Left lobe of liver (tissue), 2 donors: Measurements from ENCODE around the gene PPIP5K1. TPM values are rescaled to one million over a fixed set of nuclear protein-coding genes. Genes with fewer than 3 reads are reported as not detected.
A peak's percentile ranks its signal among the peaks of the same experiment; 100 is the strongest.

Experiments used
- ATAC-seq: fragments of 200-7000 bp; cut with Tn5 transposase; one replicate; pipeline ENCODE4 v1.9.1; 2020; ENCODE audit warnings: mild to moderate bottlenecking, moderate library complexity
- DNase-seq: peaks from one replicate; pipeline ENCODE4 v3.0.0-alpha.2; 2020; ENCODE audit warnings: low spot score
- total RNA-seq: library from RNA; stranded (reverse); gene quantifications from one replicate; pipeline ENCODE4 v1.2.1, GENCODE V29; 2021
- donor health status: DM: no; HTN: no; CAD: no; lungs with moderate emphysema.
- donor health status: DM: no; HTN: yes; CAD: no.

Gene PPIP5K1
- total RNA-seq, 1 donor from 2014 or later: 20.6 TPM

DNA sequence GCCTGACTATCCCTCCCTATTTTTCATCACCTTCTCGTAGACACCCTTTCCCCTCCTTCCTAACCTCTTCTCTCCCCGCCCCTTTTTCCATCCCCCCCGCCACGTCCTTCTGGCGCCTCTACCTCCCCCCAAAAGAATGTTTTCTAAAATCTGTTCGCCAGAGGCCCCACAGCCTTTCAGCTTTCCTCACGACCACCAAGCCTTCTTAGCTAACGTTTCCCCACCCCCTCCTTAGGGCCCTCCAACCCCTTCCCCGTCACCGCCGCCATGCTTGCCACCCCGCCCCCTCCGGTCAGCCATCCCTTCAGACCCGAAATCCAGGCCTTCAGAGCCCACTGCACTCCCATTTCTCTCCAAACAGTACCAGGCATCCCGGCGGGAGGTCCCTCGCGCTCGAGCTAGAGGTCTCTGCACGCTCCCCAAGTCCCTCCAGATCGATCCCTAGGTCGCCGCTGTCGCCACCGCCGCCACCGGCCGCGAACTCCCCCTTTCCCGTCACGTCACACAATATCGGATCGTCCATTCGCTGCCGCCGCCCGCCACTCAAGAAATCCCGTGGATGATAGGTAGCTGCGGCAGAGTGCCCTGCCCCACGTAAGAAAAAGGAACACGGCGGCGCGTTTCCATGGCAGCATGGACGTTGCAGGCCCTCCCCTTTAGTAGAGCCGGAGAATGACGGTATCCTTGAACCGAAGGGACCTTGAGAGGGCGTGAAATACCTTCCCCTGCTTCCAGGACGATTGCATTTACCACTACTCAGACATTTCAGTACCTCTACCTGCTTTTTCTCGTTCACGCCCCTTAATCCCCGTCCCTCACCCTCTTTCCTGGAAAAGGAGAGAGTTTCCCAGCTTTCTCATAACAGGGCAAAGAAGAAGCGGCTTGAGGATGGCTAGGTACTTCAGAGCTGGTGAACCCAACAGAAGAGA is 97.1 kb downstream of the PPIP5K1 start, which contains the start of gene TP53BP1:
Gene TP53BP1 (minus strand): TSS at position 484 of the 929 bp plus-strand sequence. CDS start 113 bp downstream, at position 371.
- peak; percentile 96 for DNase-seq
- ATAC-seq: peak; percentile 99

DNA sequence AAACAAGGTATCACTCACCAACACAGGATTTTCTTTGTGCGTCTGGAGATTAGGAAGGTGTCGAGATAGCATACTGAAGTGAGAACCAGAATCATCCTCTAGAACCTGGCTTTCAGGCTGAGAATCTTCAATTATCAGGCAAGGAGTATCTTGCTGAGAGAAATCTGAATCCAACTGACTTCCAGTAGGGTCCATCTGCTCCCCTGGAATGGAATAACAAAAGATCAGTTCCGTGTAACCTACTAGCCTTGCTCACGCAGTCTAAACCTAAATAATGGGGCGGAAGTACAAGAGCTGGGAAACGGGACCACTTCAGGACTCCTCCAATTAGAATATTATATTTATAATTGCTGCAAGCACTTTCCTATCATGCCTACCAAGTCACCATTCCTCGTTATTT is 97.7 kb downstream of the PPIP5K1 start:
- DNase-seq (no peak), ATAC-seq (no peak)

DNA sequence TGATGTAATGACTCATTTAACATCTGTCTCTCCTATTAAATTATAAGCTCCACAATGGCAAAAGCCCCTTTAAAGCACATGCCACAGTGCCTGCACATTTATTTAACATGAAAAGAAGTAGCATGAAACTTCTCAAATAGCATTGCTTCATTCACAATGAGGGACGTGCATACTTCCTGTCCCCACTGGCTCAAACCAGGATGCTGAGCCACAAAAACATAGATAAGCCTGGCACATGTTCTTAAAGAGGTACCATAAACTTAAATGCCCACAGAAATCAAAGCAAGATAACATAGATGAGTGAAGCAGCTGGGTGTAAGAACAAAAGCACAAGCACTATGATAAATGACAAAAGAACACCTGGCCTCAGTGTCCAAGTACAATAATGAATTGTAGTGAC is 100.8 kb downstream of the PPIP5K1 start:
- DNase-seq: no peak
- no peak for ATAC-seq

DNA sequence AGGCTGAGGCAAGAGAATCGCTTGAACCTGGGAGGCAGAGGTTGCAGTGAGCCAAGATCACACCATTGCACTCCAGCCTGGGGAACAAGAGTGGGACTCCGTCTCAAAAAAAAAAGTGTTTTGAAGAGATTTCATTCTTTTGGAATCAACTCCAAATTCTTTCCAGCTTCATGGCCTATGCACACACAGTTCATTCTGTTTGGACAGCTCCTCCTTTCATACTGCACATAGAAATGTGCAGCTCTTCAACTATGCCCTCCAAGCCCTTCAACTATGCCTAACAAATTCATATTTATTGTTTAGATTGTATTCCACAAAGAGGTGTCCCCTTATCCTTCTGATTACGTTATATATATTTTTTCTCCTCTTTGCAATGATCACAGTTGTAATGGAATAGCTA is 101.2 kb downstream of the PPIP5K1 start:
- ATAC-seq: no peak
- no peak for DNase-seq

DNA sequence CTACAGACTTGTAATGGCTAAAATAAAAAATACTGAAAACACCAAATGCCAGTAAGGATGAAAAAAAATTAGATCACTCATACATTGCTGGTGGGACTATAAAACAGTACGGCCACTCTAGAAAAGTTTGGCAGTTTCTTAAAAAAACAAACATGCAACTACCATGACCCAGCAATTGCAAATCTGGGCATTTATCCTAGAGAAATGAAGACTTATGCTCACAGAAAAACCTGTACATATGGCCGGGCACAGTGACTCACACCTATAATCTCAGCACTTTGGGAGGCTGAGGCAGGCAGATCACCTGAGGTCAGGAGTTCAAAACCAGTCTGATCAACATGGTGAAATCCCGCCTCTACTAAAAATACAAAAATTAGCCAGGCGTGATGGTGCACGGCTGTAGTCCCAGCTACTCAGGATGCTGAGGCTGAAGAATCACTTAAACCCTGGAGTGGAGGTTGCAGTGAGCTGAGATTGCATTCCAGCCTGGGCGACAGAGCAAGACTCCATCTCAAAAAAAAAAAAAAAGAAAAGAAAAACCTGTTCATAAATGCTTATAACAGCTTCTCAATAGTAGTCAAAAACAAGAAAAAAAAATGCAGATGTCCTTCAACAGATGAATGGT is 102.6 kb downstream of the PPIP5K1 start:
- ATAC-seq (no peak), DNase-seq (no peak)

DNA sequence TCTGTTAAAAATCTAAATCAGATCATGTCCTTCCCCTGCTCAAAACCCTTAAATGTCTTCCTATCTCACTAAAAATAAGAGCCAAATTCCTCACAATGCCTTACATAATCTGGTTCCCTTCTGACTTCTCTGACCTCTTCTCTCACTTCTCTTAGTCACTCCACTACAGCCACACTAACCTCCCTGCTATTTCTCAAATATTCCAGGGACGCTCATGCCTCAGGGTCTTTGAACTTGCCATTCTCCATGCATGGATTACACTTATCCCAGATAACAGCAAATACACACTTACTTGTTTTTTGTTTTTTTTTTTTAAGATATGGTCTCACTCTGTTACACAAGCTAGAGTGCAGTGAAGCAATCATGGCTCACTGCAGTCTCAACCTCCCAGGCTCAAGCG is 105.6 kb downstream of the PPIP5K1 start:
- ATAC-seq (no peak), DNase-seq (no peak)

Other genes with a start within 250 kb of the PPIP5K1 start
- gene ZSCAN29, start 219.2 kb downstream of the PPIP5K1 start, total RNA-seq: 15.7 TPM
- 12.2 TPM for gene TUBGCP4, start 219.1 kb downstream of the PPIP5K1 start, total RNA-seq
- gene TP53BP1, start 97.1 kb downstream of the PPIP5K1 start, total RNA-seq: 5.8 TPM
- 0.23 TPM for gene MAP1A, start 72.6 kb downstream of the PPIP5K1 start, total RNA-seq
- gene CKMT1B, start 3.8 kb upstream of the PPIP5K1 start, total RNA-seq: 0.55 TPM
- gene STRC, start 28.6 kb upstream of the PPIP5K1 start, total RNA-seq: 0.53 TPM
- 1.8 TPM for gene CATSPER2, start 58.6 kb upstream of the PPIP5K1 start, total RNA-seq
- not detected for gene CKMT1A, start 103.7 kb upstream of the PPIP5K1 start, total RNA-seq
- gene PDIA3, start 156.2 kb upstream of the PPIP5K1 start, total RNA-seq: 425 TPM
- 2.4 TPM for gene ELL3, start 186.8 kb upstream of the PPIP5K1 start, total RNA-seq
- 515 TPM for gene SERF2, start 202.1 kb upstream of the PPIP5K1 start, total RNA-seq
- gene SERINC4, start 210.0 kb upstream of the PPIP5K1 start, total RNA-seq: 0.18 TPM
- gene HYPK, start 210.4 kb upstream of the PPIP5K1 start, total RNA-seq: 8.6 TPM
- 7.0 TPM for gene MFAP1, start 234.5 kb upstream of the PPIP5K1 start, total RNA-seq
- 0.86 TPM for gene WDR76, start 236.8 kb upstream of the PPIP5K1 start, total RNA-seq